HG02571 (cell line): ENCODE data around the gene PSTPIP2.
"Not testable (repeated sequence)": the region's sequence is repeated elsewhere in the genome, so short reads cannot be mapped to it uniquely, and the experiment has no call there.

Experiments
- ATAC-seq: cut with Tn5 transposase; IDR thresholded peaks from one replicate; pipeline ENCODE4 v1.9.1; 2021; ENCODE audit warnings: mild to moderate bottlenecking, moderate library complexity; ENCODE audit not compliant: unreplicated experiment

Gene PSTPIP2

GRCh38 chr18:46070232-46070631 is 1.8 kb downstream of the PSTPIP2 start:
- no peak for ATAC-seq

GRCh38 chr18:46069524-46069923 is 2.5 kb downstream of the PSTPIP2 start:
- no peak for ATAC-seq

- ATAC-seq, result no peak
Observed at GRCh38 chr18:46068763-46069162, 3.3 kb downstream of the PSTPIP2 start.

GRCh38 chr18:46067438-46068007 is 4.5 kb downstream of the PSTPIP2 start:
- no peak for ATAC-seq

- no peak for ATAC-seq
Observed at GRCh38 chr18:46062781-46063180, 9.3 kb downstream of the PSTPIP2 start.

GRCh38 chr18:46061796-46062195 is 10.3 kb downstream of the PSTPIP2 start:
- no peak for ATAC-seq

GRCh38 chr18:46061387-46061786 is 10.7 kb downstream of the PSTPIP2 start:
- ATAC-seq, result no peak

GRCh38 chr18:46060359-46060841 is 11.7 kb downstream of the PSTPIP2 start:
- no peak for ATAC-seq

- ATAC-seq, result no peak
Observed at GRCh38 chr18:46055838-46056230, 16.2 kb downstream of the PSTPIP2 start.

- no peak for ATAC-seq
Observed at GRCh38 chr18:46054956-46055837, 16.9 kb downstream of the PSTPIP2 start.

- no peak for ATAC-seq
Observed at GRCh38 chr18:46053368-46054095, 18.5 kb downstream of the PSTPIP2 start.

- ATAC-seq, result no peak
Observed at GRCh38 chr18:46051731-46052461, 20.2 kb downstream of the PSTPIP2 start.

- no peak for ATAC-seq
Observed at GRCh38 chr18:46050268-46050667, 21.8 kb downstream of the PSTPIP2 start.

- ATAC-seq, result no peak
Observed at GRCh38 chr18:46048641-46049040, 23.4 kb downstream of the PSTPIP2 start.

- not testable (repeated sequence) for ATAC-seq
Observed at GRCh38 chr18:46047369-46047768, 24.7 kb downstream of the PSTPIP2 start.

GRCh38 chr18:46046688-46047087 is 25.4 kb downstream of the PSTPIP2 start:
- ATAC-seq, result no peak

GRCh38 chr18:46046126-46046525 is 25.9 kb downstream of the PSTPIP2 start:
- no peak for ATAC-seq

GRCh38 chr18:46042571-46043123 is 29.4 kb downstream of the PSTPIP2 start:
- ATAC-seq, result no peak

- ATAC-seq, result no peak
Observed at GRCh38 chr18:46040747-46041104, 31.3 kb downstream of the PSTPIP2 start.

GRCh38 chr18:46040033-46040746 is 31.9 kb downstream of the PSTPIP2 start:
- no peak for ATAC-seq
